Smooth muscle cell (in vitro differentiated cells): ENCODE data around the gene STH. TPM values are rescaled to one million over a fixed set of nuclear protein-coding genes. Genes with fewer than 3 reads are reported as not detected.

Experiments used
- DNase-seq: peaks from one replicate; lab custom pipeline; 2025; ENCODE audit not compliant: unreplicated experiment; lab: John Stamatoyannopoulos, UW
- H2AFZ ChIP-seq: fragments of 200-600 bp; sonication (generic); 2 replicates; pipeline ENCODE4 v1.6.0; 2016; ENCODE audit warnings: antibody characterized with exemption, low read depth, mild to moderate bottlenecking
- H3F3A ChIP-seq: fragments of 200-600 bp; sonication (generic); 2 replicates; pipeline ENCODE4 v1.6.0; 2017; ENCODE audit warnings: antibody characterized with exemption, low read depth
- H3K27ac ChIP-seq: fragments of 200-600 bp; sonication (generic); 2 replicates; pipeline ENCODE4 v1.5.1; 2016; ENCODE audit warnings: low read depth, mild to moderate bottlenecking
- H3K27me3 ChIP-seq: fragments of 200-600 bp; sonication (generic); 2 replicates; pipeline ENCODE4 v1.6.1; 2016; ENCODE audit warnings: low read depth, mild to moderate bottlenecking
- H3K36me3 ChIP-seq: fragments of 200-600 bp; sonication (generic); 2 replicates; pipeline ENCODE4 v1.5.1; 2016; ENCODE audit warnings: low read depth
- H3K4me1 ChIP-seq: fragments of 200-600 bp; sonication (generic); 2 replicates; pipeline ENCODE4 v1.5.1; 2016; ENCODE audit warnings: low read depth
- H3K4me2 ChIP-seq: fragments of 200-600 bp; sonication (generic); 2 replicates; pipeline ENCODE4 v1.6.0; 2016; ENCODE audit warnings: mild to moderate bottlenecking
- H3K4me3 ChIP-seq: fragments of 200-600 bp; sonication (generic); 2 replicates; pipeline ENCODE4 v1.5.1; 2016; ENCODE audit warnings: mild to moderate bottlenecking
- H3K79me2 ChIP-seq: fragments of 200-600 bp; sonication (generic); 2 replicates; pipeline ENCODE4 v1.6.0; 2016; ENCODE audit warnings: low read depth, mild to moderate bottlenecking
- H3K9ac ChIP-seq: fragments of 200-600 bp; sonication (generic); 2 replicates; pipeline ENCODE4 v1.6.0; 2016; ENCODE audit warnings: low read depth
- H3K9me3 ChIP-seq: fragments of 200-600 bp; sonication (generic); replicated peaks from 2 replicates; pipeline ENCODE4 v1.5.1; 2016; ENCODE audit warnings: low read depth
- H4K20me1 ChIP-seq: fragments of 200-600 bp; sonication (generic); 2 replicates; pipeline ENCODE4 v1.6.0; 2016; ENCODE audit warnings: low read depth
- CTCF ChIP-seq: fragments of 200-600 bp; sonication (generic); IDR thresholded peaks from 2 replicates; pipeline ENCODE4 v1.5.1; 2017; ENCODE audit warnings: borderline replicate concordance, mild to moderate bottlenecking, antibody characterized with exemption; ENCODE audit not compliant: insufficient read depth, poor library complexity, severe bottlenecking
- WGBS: methylation state at CpG from one replicate; pipeline ENCODE4 v1.1.7; 2016; ENCODE audit warnings: low lambda C conversion rate; 5-methylcytosine and 5-hydroxymethylcytosine counted together
- polyA plus RNA-seq: library from polyadenylated mRNA; unstranded; fragments of >200 nt; fragmentation: Nextera tagmentation; extraction: Ambion mirVana; gene quantifications from 2 replicates; pipeline ENCODE4 v1.2.1, GENCODE V29; 2016
- total RNA-seq: library from RNA; depleted of rRNA; stranded (reverse); fragments of >200 nt; gene quantifications from 2 replicates; pipeline ENCODE4 v1.2.3, GENCODE V29; 2014

STH gene
- total and polyA plus RNA-seq, 2 experiments from 2014 or later = not detected

GRCh38 chr17:45986056-45986455 is 13.0 kb upstream of the STH start:
- Histone ChIP-seq H3K36me3 (no peaks in the 10 kb centered on the region), H3K27me3 (no peaks in the 10 kb centered on the region), H3K27ac (no peak overlapping the region), H3F3A (no peaks in the 10 kb centered on the region), H3K4me2 (no peak overlapping the region), H3K4me3 (no peak overlapping the region), H3K9ac (no peak overlapping the region), H3K79me2 (no peaks in the 10 kb centered on the region), H3K9me3 (no peaks in the 10 kb centered on the region), H4K20me1 (no peaks in the 10 kb centered on the region), H3K4me1 (no peaks in the 10 kb centered on the region), H2AFZ (no peak overlapping the region)
- DNase-seq = no peak
- 98% methylated on average over 4 of the region's 4 CpGs for WGBS
- no peak for TF ChIP-seq CTCF

GRCh38 chr17:45987706-45988105 is 11.3 kb upstream of the STH start:
- H3F3A ChIP-seq = no peaks in the 10 kb centered on the region
- 92% methylated on average over 5 of the region's 5 CpGs for WGBS
- no peak for TF ChIP-seq CTCF
- no peaks in the 10 kb centered on the region for H4K20me1 ChIP-seq
- H2AFZ ChIP-seq = no peak overlapping the region
- H3K9ac ChIP-seq = no peak overlapping the region
- no peaks in the 10 kb centered on the region for H3K79me2 ChIP-seq
- no peak overlapping the region for H3K4me2 ChIP-seq
- H3K4me3 ChIP-seq = no peak overlapping the region
- no peaks in the 10 kb centered on the region for H3K4me1 ChIP-seq
- H3K27ac ChIP-seq = no peak overlapping the region
- no peaks in the 10 kb centered on the region for H3K27me3 ChIP-seq
- no peaks in the 10 kb centered on the region for H3K9me3 ChIP-seq
- no peaks in the 10 kb centered on the region for H3K36me3 ChIP-seq
- DNase-seq = no peak

- Histone ChIP-seq H2AFZ (no peak overlapping the region), H3K9me3 (no peaks in the 10 kb centered on the region), H3K4me2 (no peak overlapping the region), H4K20me1 (no peaks in the 10 kb centered on the region), H3K27me3 (no peaks in the 10 kb centered on the region), H3K27ac (no peak overlapping the region), H3K9ac (no peak overlapping the region), H3K4me3 (no peak overlapping the region), H3K36me3 (no peaks in the 10 kb centered on the region), H3K79me2 (no peaks in the 10 kb centered on the region), H3F3A (no peaks in the 10 kb centered on the region), H3K4me1 (no peaks in the 10 kb centered on the region)
- TF ChIP-seq CTCF = no peak
- DNase-seq = no peak
- 91% methylated on average over 3 of the region's 3 CpGs for WGBS
These were observed 9.3 kb upstream of the STH start for GRCh38 chr17:45989759-45990158.

- 82% methylated on average over 6 of the region's 6 CpGs for WGBS
- no peak overlapping the region for H3K4me2 ChIP-seq
- no peaks in the 10 kb centered on the region for H4K20me1 ChIP-seq
- no peak overlapping the region for H2AFZ ChIP-seq
- no peaks in the 10 kb centered on the region for H3K27me3 ChIP-seq
- no peak overlapping the region for H3K27ac ChIP-seq
- H3K9me3 ChIP-seq = no peaks in the 10 kb centered on the region
- DNase-seq = no peak
- no peak overlapping the region for H3K4me3 ChIP-seq
- H3K9ac ChIP-seq = no peak overlapping the region
- H3K79me2 ChIP-seq = no peaks in the 10 kb centered on the region
- no peak for TF ChIP-seq CTCF
- H3F3A ChIP-seq = no peaks in the 10 kb centered on the region
- H3K36me3 ChIP-seq = no peaks in the 10 kb centered on the region
- no peaks in the 10 kb centered on the region for H3K4me1 ChIP-seq
These were observed 8.2 kb upstream of the STH start for GRCh38 chr17:45990886-45991285.
